Suppressor macrophage (primary cell): Measurements from ENCODE around the gene CCDC71L.

Experiments
- DNase-seq, 4 experiments: peaks; one replicate each; pipeline ENCODE4 v3.0.0-alpha.2; 2020 to 2022

Gene CCDC71L

GRCh38 chr7:106659166-106659962 lies 1.6 kb downstream of the CCDC71L start:
- DNase-seq: no peak

GRCh38 chr7:106658316-106659165 lies 2.4 kb downstream of the CCDC71L start:
- no peak for DNase-seq

GRCh38 chr7:106657085-106657991 lies 3.6 kb downstream of the CCDC71L start:
- DNase-seq: peak in 1 of 4 experiments; percentile 16

DNA sequence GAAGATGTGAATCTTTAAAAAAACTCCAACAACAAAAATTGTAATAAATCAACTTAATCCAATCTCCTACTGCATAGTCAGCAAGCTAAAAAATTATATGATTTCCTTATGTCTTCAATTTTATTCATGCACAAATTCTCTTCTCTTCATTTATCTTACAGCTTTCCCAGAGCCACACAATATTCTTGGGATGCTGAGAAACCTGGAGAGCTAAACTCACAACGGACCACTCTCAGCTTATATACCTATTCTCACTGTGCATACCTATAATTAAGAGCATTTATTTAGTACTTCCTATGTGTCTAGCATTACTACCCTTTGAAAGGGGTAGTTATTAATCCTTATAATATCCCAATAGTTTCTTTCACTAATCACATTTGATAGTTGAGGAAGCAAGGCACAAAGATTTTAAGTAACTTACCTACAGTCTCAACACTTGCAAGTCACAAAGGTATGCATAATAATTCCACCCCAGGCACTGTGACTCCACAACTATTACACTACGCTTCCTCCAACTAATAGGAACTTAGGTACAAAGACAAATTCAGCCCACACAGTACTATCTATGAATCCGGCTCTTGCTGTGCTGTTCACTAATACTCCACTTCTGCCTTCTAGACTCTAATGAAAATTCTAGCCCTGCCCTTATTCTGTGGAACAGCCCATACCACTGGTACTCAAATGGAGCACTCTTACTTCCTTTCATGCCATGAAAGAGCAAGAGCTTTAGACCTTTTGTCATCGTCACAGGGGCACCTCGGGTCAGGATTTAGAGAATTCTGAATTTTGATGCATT lies 5.1 kb downstream of the CCDC71L start:
- no peak for DNase-seq

GRCh38 chr7:106653488-106653887 lies 7.5 kb downstream of the CCDC71L start:
- no peak for DNase-seq

DNA sequence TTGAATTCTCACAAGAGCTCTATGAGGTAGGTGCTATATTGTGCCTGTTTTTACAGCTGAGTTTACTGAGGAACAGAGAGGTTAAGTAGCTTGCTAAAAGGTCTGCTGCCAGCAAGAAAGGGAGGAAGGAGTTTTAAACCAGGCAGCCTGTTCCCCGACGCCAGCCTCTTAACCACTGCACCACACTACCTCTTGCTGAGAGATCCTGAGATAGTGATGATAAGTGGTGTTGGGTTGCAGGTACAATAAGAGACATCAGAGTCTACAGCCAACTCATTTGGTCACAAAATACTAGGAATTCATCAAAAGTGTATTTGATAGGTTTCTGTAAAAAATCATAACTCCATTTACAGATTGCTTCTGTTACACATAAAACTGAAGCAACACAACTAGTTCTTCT lies 8.0 kb downstream of the CCDC71L start:
- DNase-seq: no peak

GRCh38 chr7:106652092-106652491 lies 8.9 kb downstream of the CCDC71L start:
- no peak for DNase-seq

DNA sequence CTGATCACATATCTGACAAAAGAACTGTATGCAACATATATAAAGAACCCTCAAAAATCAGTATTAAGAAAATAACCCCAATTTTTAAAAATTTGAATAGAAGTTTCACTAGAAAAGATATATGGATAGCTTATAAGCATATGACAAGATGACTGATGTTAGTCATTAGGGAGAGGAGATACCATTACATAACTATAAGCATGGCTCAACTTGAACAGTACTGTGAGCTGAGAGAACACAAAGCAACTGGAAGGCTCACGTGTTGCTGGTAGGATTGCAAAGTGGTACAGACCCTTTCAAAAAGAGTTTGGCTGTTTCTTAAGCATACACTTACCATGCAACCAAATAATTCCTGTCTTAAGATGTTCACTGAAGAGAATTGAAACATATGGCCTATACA lies 14.7 kb downstream of the CCDC71L start:
- DNase-seq: no peak

- peak; percentile 67 to 79 (median 74) for DNase-seq
Measured at GRCh38 chr7:106644999-106645398, 16.0 kb downstream of the CCDC71L start.

DNA sequence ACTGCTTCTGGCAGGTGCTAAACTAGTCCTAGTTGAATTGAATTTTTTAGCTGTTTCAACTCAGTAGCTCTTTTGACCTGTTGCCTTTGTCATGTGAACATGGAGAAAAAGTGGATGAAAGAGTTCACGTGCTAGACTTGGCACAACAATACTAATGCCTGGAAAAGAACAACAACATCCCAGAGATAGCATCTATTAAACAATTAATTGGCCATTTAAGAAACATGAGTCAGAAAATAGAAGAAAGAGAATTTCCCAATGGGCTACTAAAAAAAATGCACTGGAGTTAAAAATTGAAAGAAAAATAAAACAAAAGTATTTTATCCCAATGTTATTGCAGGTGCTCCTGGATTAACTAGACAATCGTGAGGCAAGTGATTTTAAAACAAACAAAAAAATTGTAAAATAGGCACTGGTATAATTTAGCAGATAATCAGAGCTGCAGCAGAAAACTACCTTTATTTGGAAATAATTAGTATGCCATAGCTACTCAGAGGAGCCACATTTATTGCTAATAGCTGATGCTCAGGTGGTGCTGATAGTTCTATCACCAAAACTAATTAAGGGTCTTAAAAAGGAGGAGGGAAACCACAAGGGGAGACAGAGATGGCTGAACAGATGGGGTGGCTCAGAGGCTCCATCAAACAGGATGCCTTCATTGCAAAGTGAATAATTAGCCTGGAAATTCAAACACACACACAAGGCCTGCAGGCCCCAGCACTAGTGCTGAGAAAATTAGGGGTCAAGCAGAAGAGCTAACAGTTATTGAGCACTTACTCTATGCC lies 17.6 kb downstream of the CCDC71L start:
- no peak for DNase-seq

DNA sequence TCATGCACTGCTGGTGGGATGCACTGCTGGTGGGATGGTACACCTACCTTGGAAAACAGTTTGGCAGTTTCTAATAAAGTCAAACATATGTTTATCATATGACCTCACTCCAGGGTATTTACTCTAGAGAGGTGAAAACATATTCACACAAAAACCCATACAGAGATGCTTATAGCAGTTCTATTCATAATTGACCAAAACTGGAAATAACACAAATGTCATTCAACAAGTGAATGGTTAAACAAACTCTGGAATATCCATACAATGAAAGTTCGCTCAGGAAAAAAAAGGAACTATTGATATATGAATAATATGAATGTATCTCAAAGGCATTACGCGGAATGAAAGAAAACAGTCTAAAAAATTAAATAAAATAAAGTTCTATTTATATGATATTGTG lies 19.5 kb downstream of the CCDC71L start:
- no peak for DNase-seq

DNA sequence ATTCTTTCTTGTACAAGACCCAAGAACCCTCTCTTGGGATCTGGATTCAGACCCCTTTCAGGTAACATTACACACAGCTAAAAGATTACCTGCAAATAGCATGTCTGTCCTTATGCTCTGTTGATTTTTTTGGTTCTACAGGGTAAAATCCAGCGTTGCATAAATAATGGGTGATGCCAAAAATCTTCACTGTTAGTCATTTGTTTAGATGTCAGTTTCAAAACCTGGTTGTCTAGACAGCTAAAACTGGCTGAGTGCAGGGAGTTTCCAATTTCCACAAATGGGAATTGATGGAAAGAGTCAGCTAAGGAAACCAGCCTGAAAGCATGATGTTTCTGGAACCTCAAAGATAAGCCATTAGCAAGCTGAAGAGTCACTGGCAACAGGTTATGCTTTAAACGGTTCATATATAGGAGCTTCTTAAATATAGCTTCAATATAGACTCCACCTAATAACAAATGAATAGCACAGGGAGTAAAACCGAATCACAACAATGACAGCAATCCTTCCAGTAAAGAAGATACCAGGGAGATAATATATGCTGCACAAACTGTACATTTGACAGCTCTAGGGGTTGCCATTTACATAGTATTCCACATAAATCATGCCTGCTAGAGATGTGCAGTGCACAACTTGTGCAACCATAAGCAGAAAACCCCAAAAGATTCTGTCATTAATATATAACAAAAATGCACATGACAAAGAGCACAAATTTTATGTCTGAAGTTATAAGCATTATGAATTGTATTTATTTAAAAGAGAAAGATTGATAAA lies 20.4 kb downstream of the CCDC71L start:
- DNase-seq: no peak

GRCh38 chr7:106639476-106640334 lies 21.3 kb downstream of the CCDC71L start:
- peak in 3 of 4 experiments; percentile 11 to 34 (median 33) for DNase-seq

DNA sequence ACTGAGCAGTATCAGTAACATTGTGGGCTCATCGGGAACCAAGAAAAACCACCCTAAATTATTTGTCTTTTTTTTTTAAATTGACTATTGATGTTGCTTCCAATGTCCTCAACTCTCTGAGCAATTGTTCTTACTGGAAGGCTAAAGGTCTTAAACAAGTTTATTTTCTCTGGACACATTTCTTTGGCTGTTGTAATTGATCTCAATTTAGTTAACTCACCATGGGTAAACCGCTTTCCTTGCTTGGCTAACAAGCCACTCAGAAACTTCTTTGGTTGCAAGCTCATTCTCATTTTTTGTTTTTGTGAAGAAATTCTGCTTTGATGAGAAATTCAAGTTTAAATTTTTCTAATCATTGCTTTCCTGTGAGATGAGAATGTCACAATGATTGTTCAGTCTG lies 25.5 kb downstream of the CCDC71L start:
- DNase-seq: no peak

DNA sequence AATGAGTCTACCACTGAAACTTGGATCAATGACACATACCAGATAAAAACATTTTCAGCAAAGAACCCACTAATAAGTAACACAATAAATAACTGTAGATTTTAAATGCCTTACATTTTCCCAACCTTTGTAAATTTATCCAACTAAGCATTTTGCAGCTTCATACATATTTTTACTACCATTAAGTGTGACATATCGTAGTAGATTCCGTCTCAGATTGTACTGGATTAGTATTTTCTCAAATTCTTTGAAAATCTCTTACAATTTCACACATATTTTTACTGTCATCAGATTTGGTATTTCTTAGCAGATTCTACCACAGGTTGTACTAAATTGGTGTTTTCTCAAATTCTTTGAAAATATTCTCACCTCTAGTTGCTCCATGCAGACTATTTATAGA lies 26.0 kb downstream of the CCDC71L start:
- DNase-seq: no peak

DNA sequence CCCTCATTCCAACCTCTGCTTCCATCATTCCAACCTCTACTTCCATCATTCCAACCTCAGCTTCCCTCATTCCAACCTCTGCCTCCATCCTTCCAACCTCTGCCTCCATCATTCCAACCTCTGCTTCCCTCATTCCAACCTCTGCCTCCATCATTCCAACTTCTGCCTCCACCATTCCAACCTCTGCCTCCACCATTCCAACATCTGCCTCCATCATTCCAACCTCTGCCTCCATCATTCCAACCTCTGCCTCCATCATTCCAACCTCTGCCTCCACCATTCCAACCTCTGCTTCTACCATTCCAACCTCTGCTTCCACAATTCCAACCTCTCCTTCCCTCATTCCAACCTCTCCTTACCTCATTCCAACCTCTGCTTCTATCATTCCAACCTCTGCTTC lies 30.3 kb downstream of the CCDC71L start:
- DNase-seq: no peak

DNA sequence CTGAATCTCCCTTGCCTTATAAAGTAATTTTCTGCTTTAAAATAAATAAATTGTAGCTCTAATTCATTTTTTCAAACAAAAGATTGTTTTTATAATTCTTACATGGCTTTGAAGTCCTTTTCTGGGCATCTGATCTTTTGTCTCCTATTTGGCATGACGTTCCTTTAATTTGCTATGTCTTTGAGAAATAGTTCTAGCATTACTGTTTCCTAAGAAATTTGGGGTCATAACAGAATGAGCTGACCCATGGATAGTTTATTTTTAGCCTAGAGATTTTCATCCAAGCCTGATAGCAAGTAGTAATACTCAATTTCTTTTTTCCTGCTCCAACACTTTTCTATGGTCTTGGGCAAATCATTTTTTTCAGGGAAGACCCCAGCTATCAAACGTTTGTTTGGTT lies 31.4 kb downstream of the CCDC71L start:
- no peak for DNase-seq

GRCh38 chr7:106626376-106627164 lies 34.4 kb downstream of the CCDC71L start:
- DNase-seq: no peak
